CD8-positive, alpha-beta memory T cell (primary cell): ENCODE measurements around the gene TSPAN18. TPM values are rescaled to one million over a fixed set of nuclear protein-coding genes. Genes with fewer than 3 reads are reported as not detected.
A peak's percentile ranks its signal among the peaks of the same experiment; 100 is the strongest.

Experiments used
- CTCF ChIA-PET: fragments of 350-600 bp; sonication (Branson Sonifier 250); formaldehyde crosslinking; loops from one replicate; lab custom pipeline; 2021; ENCODE audit warnings: antibody characterized with exemption; lab: Charles Lee
- POLR2A ChIA-PET: fragments of 350-600 bp; sonication (Branson Sonifier 250); formaldehyde crosslinking; loops from one replicate; lab custom pipeline; 2021; ENCODE audit warnings: antibody characterized with exemption; lab: Charles Lee
- DNase-seq, 5 donors: peaks; one replicate each; pipeline versions ENCODE4 v3.0.0 to v3.0.0-alpha.2; 2020 to 2022; ENCODE audit warnings: mixed read lengths in 1 of 5
- H3K27ac ChIP-seq: one replicate; pipeline ENCODE4 v1.7.0; 2013; ENCODE audit warnings: low read depth, mild to moderate bottlenecking, low read length, moderate library complexity
- H3K27me3 ChIP-seq: 2 replicates; pipeline ENCODE4 v1.7.0; 2013; ENCODE audit warnings: low read length, mild to moderate bottlenecking; ENCODE audit not compliant: insufficient read depth, poor library complexity, severe bottlenecking
- H3K36me3 ChIP-seq: 2 replicates; pipeline ENCODE4 v1.7.0; 2013; ENCODE audit warnings: mild to moderate bottlenecking, low read length, moderate library complexity; ENCODE audit not compliant: insufficient read depth
- H3K4me1 ChIP-seq: 2 replicates; pipeline ENCODE4 v1.7.0; 2013; ENCODE audit warnings: mild to moderate bottlenecking, low read length, moderate library complexity; ENCODE audit not compliant: insufficient read depth
- H3K4me3 ChIP-seq: 2 replicates; pipeline ENCODE4 v1.7.0; 2013; ENCODE audit warnings: mild to moderate bottlenecking, low read length
- H3K9me3 ChIP-seq: 2 replicates; pipeline ENCODE4 v1.7.0; 2013; ENCODE audit warnings: mild to moderate bottlenecking, low read length
- H3K27ac Mint-ChIP-seq, 8 donors: one replicate each; pipeline ENCODE4 v1.8.0; 2020 to 2021; ENCODE audit warnings: mixed read lengths in 8 of 8, mild to moderate bottlenecking in 6 of 8, inconsistent platforms in 3 of 8, moderate library complexity in 3 of 8
- H3K27me3 Mint-ChIP-seq, 2 donors: one replicate each; pipeline ENCODE4 v1.8.0; 2020 to 2021; ENCODE audit warnings: mixed read lengths in 2 of 2, mild to moderate bottlenecking in 1 of 2, moderate library complexity in 1 of 2
- H3K36me3 Mint-ChIP-seq, 3 donors: one replicate each; pipeline ENCODE4 v1.8.0; 2020 to 2021; ENCODE audit warnings: mixed read lengths in 3 of 3, inconsistent platforms in 1 of 3, mild to moderate bottlenecking in 1 of 3
- H3K4me1 Mint-ChIP-seq, 3 donors: one replicate each; pipeline ENCODE4 v1.8.0; 2020 to 2021; ENCODE audit warnings: mixed read lengths in 3 of 3, inconsistent platforms in 1 of 3, mild to moderate bottlenecking in 1 of 3
- H3K4me3 Mint-ChIP-seq, 7 donors: one replicate each; pipeline ENCODE4 v1.8.0; 2020 to 2021; ENCODE audit warnings: mixed read lengths in 7 of 7, mild to moderate bottlenecking in 6 of 7, moderate library complexity in 4 of 7, inconsistent platforms in 2 of 7
- H3K9me3 Mint-ChIP-seq, 5 donors: one replicate each; pipeline ENCODE4 v1.8.0; 2020 to 2022; ENCODE audit warnings: mixed read lengths in 5 of 5, mild to moderate bottlenecking in 3 of 5, moderate library complexity in 2 of 5, inconsistent platforms in 1 of 5
- polyA plus RNA-seq: library from polyadenylated mRNA; unstranded; fragments of 300-500 nt; fragmentation: Illumina TruSeq; gene quantifications from one replicate; pipeline ENCODE4 v1.2.3, GENCODE V29; 2021
- total RNA-seq, 2 experiments: library from RNA; stranded (reverse); gene quantifications; one replicate each; pipeline ENCODE4 v1.2.3, GENCODE V29; 2021

TSPAN18 gene
- total and polyA plus RNA-seq, 3 experiments from 2014 or later: 0.60 to 15.1 (median 1.2) TPM

- no peaks in the 10 kb centered on the region for H3K27me3 ChIP-seq
Observed at GRCh38 chr11:44950031-44950624, 223.4 kb downstream of the TSPAN18 start.

GRCh38 chr11:44950625-44951476 is 224.1 kb downstream of the TSPAN18 start, which contains the start of gene TP53I11:
Gene TP53I11, minus strand, starts transcription at chr11:44950883. Its CDS starts 12,548 bp downstream, at chr11:44938335.
- Histone ChIP-seq H3K4me3 (peak within 1 kb of the TSS; percentile 55), H3K9me3 (no peaks in the 10 kb centered on the region), H3K27me3 (no peaks in the 10 kb centered on the region), H3K27ac (no peak within 1 kb of the TSS), H3K36me3 (no peaks in the 10 kb centered on the region), H3K4me1 (no peaks in the 10 kb centered on the region)
- H3K27me3 Mint-ChIP-seq: peaks cover 0 to 5% of the 10 kb centered on the region in 2 donors
- CTCF ChIA-PET: interaction anchor here (1.0 to 1.7 kb wide), 11 partner anchors 8 to 154 kb away, joined by 3 to 9 read pairs (median 4); no protein-coding TSS in a partner anchor
- H3K4me1 Mint-ChIP-seq: peaks cover 13 to 29% (median 27%) of the 10 kb centered on the region in 3 donors
- H3K4me3 Mint-ChIP-seq: peak within 1 kb of the TSS; percentile 84 to 94 (median 90)
- peak; percentile 43 to 73 (median 63) for DNase-seq
- POLR2A ChIA-PET: interaction anchor here (1.7 kb wide), 1 partner anchor 152 kb away, joined by 5 read pairs; no protein-coding TSS in a partner anchor
- H3K36me3 Mint-ChIP-seq: peaks cover 0 to 3% (median 0%) of the 10 kb centered on the region in 3 donors
- peak within 1 kb of the TSS in 7 of 8 donors; percentile 29 to 92 (median 61) for H3K27ac Mint-ChIP-seq
- H3K9me3 Mint-ChIP-seq: no peaks in the 10 kb centered on the region

More at GRCh38 chr11:44950031-44950624, 223.4 kb downstream of the TSPAN18 start:
- H3K27ac Mint-ChIP-seq: peak overlapping the region in 2 of 8 donors; percentile 12 to 46
- no peaks in the 10 kb centered on the region for H3K9me3 Mint-ChIP-seq
- Histone ChIP-seq H3K4me1 (no peaks in the 10 kb centered on the region), H3K36me3 (no peaks in the 10 kb centered on the region), H3K27ac (no peak overlapping the region), H3K4me3 (peak overlapping the region; percentile 55), H3K9me3 (no peaks in the 10 kb centered on the region)
- peak overlapping the region; percentile 84 to 94 (median 90) for H3K4me3 Mint-ChIP-seq
- ChIA-PET POLR2A (interaction anchor here (1.7 kb wide), 1 partner anchor 153 kb away, joined by 5 read pairs; no protein-coding TSS in a partner anchor), CTCF (interaction anchor here (1.0 to 1.7 kb wide), 11 partner anchors 9 to 154 kb away, joined by 3 to 9 read pairs (median 4); no protein-coding TSS in a partner anchor)
- peak; percentile 12 to 59 (median 15) for DNase-seq
- H3K4me1 Mint-ChIP-seq: peaks cover 13 to 32% (median 27%) of the 10 kb centered on the region in 3 donors
- H3K27me3 Mint-ChIP-seq: peaks cover 0 to 5% of the 10 kb centered on the region in 2 donors
- H3K36me3 Mint-ChIP-seq: peaks cover 0 to 3% (median 0%) of the 10 kb centered on the region in 3 donors

GRCh38 chr11:44952082-44952481 is 225.3 kb downstream of the TSPAN18 start:
- Histone ChIP-seq H3K27ac (no peak overlapping the region), H3K27me3 (no peaks in the 10 kb centered on the region), H3K4me1 (no peaks in the 10 kb centered on the region), H3K36me3 (no peaks in the 10 kb centered on the region), H3K9me3 (no peaks in the 10 kb centered on the region), H3K4me3 (no peak overlapping the region)
- POLR2A ChIA-PET: interaction anchor here (0.6 kb wide), 1 partner anchor 385 kb away, joined by 4 read pairs; no protein-coding TSS in a partner anchor
- H3K4me1 Mint-ChIP-seq: peaks cover 10 to 25% (median 23%) of the 10 kb centered on the region in 3 donors
- H3K27me3 Mint-ChIP-seq: peaks cover 0 to 5% of the 10 kb centered on the region in 2 donors
- no peaks in the 10 kb centered on the region for H3K36me3 Mint-ChIP-seq
- no peak for DNase-seq
- peak overlapping the region in 4 of 8 donors; percentile 33 to 92 (median 72) for H3K27ac Mint-ChIP-seq
- no peaks in the 10 kb centered on the region for H3K9me3 Mint-ChIP-seq
- CTCF ChIA-PET: interaction anchor here (1.0 kb wide), 2 partner anchors 15 to 18 kb away, joined by 4 to 5 read pairs; no protein-coding TSS in a partner anchor
- peak overlapping the region in 5 of 7 donors; percentile 37 to 92 (median 66) for H3K4me3 Mint-ChIP-seq

GRCh38 chr11:44952500-44953260 is 225.9 kb downstream of the TSPAN18 start:
- Histone ChIP-seq H3K27me3 (no peaks in the 10 kb centered on the region), H3K4me3 (no peak overlapping the region), H3K4me1 (no peaks in the 10 kb centered on the region), H3K36me3 (no peaks in the 10 kb centered on the region), H3K9me3 (no peaks in the 10 kb centered on the region), H3K27ac (no peak overlapping the region)
- ChIA-PET POLR2A (interaction anchor here (0.6 kb wide), 1 partner anchor 384 kb away, joined by 4 read pairs; no protein-coding TSS in a partner anchor), CTCF (interaction anchor here (1.0 kb wide), 2 partner anchors 16 to 17 kb away, joined by 4 to 5 read pairs; no protein-coding TSS in a partner anchor)
- Mint-ChIP-seq H3K27me3 (peaks cover 0 to 5% of the 10 kb centered on the region in 2 donors), H3K36me3 (no peaks in the 10 kb centered on the region), H3K9me3 (no peaks in the 10 kb centered on the region), H3K4me3 (peak overlapping the region in 2 of 7 donors; percentile 80 to 92), H3K4me1 (peaks cover 10 to 22% (median 20%) of the 10 kb centered on the region in 3 donors), H3K27ac (peak overlapping the region in 3 of 8 donors; percentile 33 to 83 (median 48))
- DNase-seq: no peak

GRCh38 chr11:44954051-44954906 is 227.5 kb downstream of the TSPAN18 start:
- H3K36me3 ChIP-seq: no peaks in the 10 kb centered on the region
- Mint-ChIP-seq H3K4me3 (peak overlapping the region in 1 of 7 donors; percentile 35), H3K27me3 (peaks cover 0 to 3% of the 10 kb centered on the region in 2 donors), H3K9me3 (no peaks in the 10 kb centered on the region), H3K4me1 (peaks cover 4 to 7% (median 6%) of the 10 kb centered on the region in 3 donors), H3K27ac (peak overlapping the region in 2 of 8 donors; percentile 63), H3K36me3 (no peaks in the 10 kb centered on the region)
- ChIA-PET CTCF (interaction anchor here (1.5 kb wide), 1 partner anchor 18 kb away, joined by 7 read pairs; no protein-coding TSS in a partner anchor), POLR2A (no interaction called here)
- H3K27me3 ChIP-seq: no peaks in the 10 kb centered on the region
- no peak for DNase-seq
- H3K4me1 ChIP-seq: no peaks in the 10 kb centered on the region
- no peak overlapping the region for H3K27ac ChIP-seq
- H3K9me3 ChIP-seq: no peaks in the 10 kb centered on the region
- no peak overlapping the region for H3K4me3 ChIP-seq

- CTCF ChIA-PET: interaction anchor here (1.5 kb wide), 1 partner anchor 19 kb away, joined by 7 read pairs; no protein-coding TSS in a partner anchor
- Histone ChIP-seq H3K9me3 (no peaks in the 10 kb centered on the region), H3K27me3 (no peaks in the 10 kb centered on the region), H3K4me1 (no peaks in the 10 kb centered on the region), H3K4me3 (no peak overlapping the region), H3K27ac (no peak overlapping the region), H3K36me3 (no peaks in the 10 kb centered on the region)
- POLR2A ChIA-PET: interaction anchor here (0.6 kb wide), 1 partner anchor 131 kb away, joined by 3 read pairs; no protein-coding TSS in a partner anchor
- no peaks in the 10 kb centered on the region for H3K9me3 Mint-ChIP-seq
- no peak overlapping the region for H3K4me3 Mint-ChIP-seq
- H3K36me3 Mint-ChIP-seq: no peaks in the 10 kb centered on the region
- peaks cover 4 to 7% (median 5%) of the 10 kb centered on the region in 3 donors for H3K4me1 Mint-ChIP-seq
- H3K27me3 Mint-ChIP-seq: peaks cover 0 to 3% of the 10 kb centered on the region in 2 donors
- peak overlapping the region in 1 of 8 donors; percentile 8 for H3K27ac Mint-ChIP-seq
- no peak for DNase-seq
Observed at GRCh38 chr11:44955015-44955738, 228.4 kb downstream of the TSPAN18 start.
